HG03442 (cell line): ENCODE results near the gene ADGRF3.
"Not testable (repeated sequence)": the region's sequence is repeated elsewhere in the genome, so short reads cannot be mapped to it uniquely, and the experiment has no call there.

Experiments
- ATAC-seq: cut with Tn5 transposase; IDR thresholded peaks from one replicate; pipeline ENCODE4 v1.9.1; 2021; ENCODE audit warnings: mild to moderate bottlenecking, moderate library complexity; ENCODE audit not compliant: unreplicated experiment

Gene ADGRF3

DNA sequence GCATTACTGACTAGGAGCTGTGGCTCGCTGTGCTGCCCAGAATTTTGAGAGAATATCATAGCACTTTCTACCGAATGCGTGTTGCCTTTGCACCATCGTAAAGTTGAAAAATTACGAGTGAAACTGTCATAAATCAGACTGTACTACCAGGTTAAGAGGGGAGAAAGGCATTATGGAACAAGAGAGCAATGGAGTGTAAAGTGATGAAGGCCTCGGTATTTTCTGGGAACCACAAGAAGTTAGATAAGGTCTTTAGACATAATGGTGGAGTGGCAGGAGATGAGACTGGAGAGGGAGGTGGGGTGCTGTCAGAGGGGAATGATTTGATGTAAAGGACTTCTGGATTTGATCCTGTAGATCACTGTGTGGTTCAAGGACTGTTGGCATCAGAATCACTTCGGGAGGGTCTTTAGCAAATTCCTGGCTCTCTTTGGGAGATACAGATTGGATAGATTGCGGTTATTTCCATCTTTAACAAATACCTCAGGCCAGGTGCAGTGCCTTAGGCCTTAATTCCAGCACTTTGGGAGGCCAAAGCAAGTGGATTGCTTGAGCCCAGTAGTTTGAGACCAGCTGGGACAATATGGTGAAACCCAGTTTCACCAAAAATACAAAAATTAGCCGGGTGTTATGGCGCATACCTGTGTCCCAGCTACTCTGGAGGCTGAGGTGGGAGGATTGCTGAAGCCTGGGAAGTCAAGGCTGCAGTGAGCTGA lies 4.9 kb upstream of the ADGRF3 start:
- ATAC-seq: no peak

GRCh38 chr2:26349690-26350089 lies 3.1 kb upstream of the ADGRF3 start:
- ATAC-seq: no peak

- no peak for ATAC-seq
These were observed 787 bp upstream of the ADGRF3 start for GRCh38 chr2:26347286-26347865.

GRCh38 chr2:26345545-26346453 lies 790 bp downstream of the ADGRF3 start, which contains the start of gene SELENOI:
TSS of gene SELENOI (plus strand) at chr2:26346143. CDS start at chr2:26346233, 90 bp downstream.
- peak; percentile 95 for ATAC-seq

DNA sequence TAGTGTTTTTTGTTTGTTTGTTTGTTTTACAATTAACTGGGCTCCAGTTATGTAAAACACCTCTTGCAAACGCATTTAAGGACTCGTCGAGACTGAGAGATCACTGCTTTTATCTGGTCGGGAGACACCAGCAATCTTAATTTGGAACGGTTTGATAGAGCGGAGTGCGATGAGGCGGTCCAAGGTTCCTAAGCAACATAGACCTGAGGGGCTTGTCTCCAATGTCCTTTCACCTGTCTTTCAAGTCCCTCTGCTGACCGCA lies 1.4 kb downstream of the ADGRF3 start:
- ATAC-seq: no peak

DNA sequence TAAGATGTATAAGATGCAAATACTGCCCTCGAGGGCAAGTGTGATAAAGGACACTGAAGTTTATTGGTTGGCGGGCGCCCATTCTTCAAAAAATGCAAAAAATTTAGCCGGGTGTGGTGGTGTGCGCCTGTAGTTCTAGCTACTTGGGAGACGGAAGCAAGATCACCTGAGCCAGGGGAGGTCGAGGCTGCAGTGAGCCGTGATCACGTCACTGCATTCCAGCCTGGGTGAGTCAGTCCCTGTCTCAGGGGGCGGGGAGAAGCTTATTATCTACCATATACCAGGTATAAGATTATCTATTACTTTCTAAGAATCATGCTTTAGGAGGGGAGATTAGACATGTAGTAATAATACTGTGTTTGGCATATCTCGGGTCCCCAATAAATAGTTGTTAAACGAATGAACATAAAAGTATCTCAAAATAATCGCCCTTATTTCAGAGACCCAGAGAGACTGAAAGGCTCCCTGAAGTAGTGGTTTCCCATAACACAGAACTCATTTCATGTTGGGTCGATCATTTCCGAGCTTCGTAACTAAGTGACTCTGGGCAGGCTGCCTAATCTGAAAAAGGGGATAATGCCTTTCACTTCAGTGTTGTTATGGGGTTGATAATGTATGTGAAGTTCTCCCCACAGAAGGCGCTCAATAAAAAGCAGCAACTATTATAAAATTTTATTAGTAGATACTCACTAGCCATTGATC lies 1.9 kb downstream of the ADGRF3 start:
- ATAC-seq: no peak

DNA sequence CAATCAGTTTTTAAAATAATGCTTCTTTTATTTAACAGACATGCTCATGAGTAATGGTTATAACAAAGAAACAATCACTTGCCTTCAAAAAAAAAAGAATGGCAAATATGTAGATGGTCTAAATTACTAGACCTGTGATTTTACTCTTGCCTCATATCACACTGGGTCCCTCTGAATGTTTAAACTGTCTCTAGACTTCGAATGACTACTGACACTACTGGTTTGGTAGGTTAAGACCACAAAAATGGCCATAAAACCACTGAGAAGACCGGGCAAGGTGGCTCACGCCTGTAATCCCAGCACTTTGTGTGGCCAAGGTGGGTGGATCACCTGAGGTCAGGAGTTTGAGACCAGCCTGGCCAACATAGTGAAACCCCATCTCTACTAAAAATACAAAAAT lies 5.8 kb downstream of the ADGRF3 start:
- no peak for ATAC-seq

GRCh38 chr2:26337298-26337697 lies 9.3 kb downstream of the ADGRF3 start:
- ATAC-seq: no peak

DNA sequence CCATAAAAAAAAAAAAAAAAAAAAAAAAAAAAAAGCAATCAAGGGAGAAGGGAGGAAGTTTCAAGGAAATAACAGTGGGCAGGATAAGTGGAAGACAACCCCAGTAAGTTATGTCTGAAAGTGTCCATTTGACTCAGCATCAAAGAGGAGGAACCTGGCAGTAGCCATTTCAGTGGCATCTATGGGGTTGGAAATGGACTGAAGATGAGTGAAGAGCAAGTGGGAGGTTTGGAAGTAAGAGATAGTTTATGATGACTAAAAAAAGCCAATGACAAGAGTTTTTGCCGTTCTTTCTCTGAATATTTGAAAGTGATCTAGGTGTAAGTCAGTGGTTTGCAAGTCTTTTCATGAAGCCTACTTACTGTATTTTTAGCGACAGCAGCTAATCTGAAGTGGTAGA lies 9.9 kb downstream of the ADGRF3 start:
- no peak for ATAC-seq

DNA sequence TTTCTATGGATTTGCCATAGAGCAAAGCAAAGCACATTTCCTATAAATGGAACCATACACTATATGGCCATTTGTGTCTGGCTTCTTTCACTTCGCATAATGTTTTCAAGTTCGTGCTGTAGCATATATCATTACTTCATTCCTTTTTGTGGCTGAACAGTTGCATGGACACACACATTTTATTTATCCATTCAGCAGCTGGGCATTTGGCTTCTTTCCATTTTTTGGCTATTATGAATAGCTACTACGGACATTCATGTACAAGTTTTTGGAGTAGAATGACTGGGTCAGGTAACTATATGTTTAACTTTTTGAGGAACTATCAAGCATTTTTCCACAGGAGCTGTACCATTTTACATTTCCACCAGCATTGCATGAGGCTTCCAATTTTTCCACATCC lies 11.4 kb downstream of the ADGRF3 start:
- ATAC-seq: no peak

GRCh38 chr2:26333293-26333692 lies 13.3 kb downstream of the ADGRF3 start:
- no peak for ATAC-seq

- not testable (repeated sequence) for ATAC-seq
These were observed 15.3 kb downstream of the ADGRF3 start for GRCh38 chr2:26331321-26331720.

GRCh38 chr2:26330604-26331003 lies 16.0 kb downstream of the ADGRF3 start:
- no peak for ATAC-seq

GRCh38 chr2:26330114-26330549 lies 16.5 kb downstream of the ADGRF3 start:
- peak; percentile 75 for ATAC-seq

DNA sequence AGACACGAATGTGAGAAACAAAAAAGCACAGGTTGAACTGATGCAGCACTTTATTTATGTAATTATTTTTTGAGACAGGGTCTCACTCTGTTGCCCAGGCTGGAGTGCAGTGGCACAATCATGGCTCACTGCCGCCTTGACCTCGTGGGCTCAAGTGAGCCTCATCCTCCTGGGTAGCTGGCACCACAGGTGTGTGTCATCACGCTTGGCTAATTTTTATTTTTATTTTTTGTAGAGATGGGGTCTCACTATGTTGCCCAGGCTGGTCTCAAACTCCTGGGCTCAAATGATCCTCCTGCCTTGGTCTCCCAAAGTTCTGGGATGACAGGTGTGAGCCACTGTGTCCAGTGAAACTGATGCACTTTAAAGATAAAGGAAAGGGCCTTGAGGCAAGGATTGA lies 17.5 kb downstream of the ADGRF3 start:
- not testable (repeated sequence) for ATAC-seq

DNA sequence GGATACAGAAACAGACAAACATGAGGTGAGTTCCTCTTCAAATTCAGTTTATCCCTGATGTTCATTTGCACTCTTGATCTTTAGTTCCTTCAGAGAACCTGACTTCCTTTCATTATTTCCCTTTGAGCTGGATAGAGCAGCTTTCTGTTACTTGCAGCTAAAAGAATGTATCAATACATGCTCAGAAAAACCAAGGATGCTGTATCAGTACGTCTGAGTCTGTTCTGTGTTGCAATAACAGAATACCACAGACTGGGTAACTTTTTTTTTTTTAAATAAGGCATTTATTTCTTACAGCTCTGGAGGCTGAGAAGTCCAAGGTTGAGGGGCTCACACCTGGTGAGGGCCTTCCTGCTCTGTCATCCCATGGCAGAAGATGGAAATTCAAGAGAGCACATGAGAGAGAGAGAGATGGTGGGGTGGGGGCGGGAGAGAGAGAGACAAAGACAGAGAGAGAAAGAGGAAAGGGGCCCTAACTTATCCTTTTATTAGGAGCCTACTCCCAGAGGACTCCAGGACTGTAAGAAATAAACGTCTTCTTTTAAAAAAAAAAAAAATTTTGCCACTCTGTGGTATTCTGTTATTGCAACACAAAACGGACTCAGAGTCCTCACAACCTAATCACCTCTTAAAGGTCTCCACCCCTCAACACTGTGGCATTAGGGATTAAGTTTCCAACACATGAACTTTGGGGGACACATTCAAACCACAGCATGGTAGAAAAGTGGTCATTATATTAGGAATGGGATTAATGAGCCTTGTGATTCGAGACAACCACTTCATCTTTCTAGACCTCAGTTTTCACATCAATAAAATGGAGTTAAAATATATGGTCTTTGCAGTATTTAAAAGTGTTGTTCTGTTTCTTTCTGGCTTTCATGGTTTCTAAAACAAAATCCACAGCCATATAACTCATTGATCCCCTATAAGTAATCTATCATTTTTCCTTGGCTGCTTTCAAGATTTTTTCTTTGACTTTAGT lies 19.0 kb downstream of the ADGRF3 start:
- ATAC-seq: no peak

GRCh38 chr2:26326514-26326913 lies 20.1 kb downstream of the ADGRF3 start:
- ATAC-seq: no peak

DNA sequence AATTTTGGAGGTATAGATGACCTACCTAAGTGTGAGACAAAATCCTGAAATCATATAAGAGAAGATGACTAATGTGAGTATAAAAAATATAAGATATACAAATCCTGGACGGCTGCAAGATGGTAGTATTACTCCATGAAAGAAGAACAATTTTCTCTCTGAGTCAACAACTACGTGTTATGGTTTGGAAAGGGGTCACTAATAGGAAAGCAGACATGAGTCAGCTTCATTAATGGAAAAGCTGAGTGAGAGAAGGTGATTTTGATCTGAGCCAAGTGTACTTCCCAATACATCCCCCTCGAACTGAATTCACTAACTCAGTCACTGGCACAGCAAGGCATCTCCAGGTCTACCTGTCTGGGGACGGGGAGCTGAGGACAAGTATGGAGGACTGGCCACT lies 20.7 kb downstream of the ADGRF3 start:
- no peak for ATAC-seq

DNA sequence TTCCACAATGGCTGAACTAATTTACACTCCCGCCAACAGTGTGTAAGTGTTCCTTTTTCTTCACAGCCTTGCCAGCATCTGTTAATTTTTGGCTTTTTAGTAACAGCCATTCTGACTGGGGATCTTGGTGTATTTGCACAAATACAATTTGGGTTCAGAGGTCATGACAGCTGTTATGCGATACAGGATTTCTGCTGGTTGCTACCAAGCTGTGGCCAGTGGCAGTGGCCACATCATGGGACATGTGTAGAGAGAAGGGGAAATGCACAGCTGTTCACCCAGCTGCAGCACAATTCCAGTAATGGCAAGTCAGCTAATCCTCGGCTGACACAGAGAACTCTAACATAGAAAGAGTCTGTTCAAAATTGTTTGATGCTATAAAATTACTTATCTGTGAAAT lies 21.7 kb downstream of the ADGRF3 start:
- no peak for ATAC-seq

DNA sequence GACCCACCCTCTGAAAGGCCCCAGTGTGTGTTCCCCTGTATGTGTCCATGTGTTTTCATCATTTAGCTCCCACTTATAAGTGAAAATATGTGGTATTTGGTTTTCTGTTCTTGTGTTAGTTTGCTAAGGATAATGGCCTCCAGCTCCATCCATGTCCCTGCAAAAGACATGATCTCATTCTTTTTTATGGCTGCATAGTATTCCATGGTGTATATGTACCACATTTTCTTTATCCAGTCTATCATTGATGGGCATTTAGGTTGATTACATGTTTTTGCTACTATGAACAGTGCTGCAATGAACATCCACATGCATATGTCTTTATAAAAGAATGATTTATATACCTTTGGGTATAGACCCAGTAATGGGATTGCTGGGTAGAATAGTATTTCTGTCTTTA lies 22.1 kb downstream of the ADGRF3 start:
- ATAC-seq: not testable (repeated sequence)
